Urinary bladder (tissue), 4 donors: ENCODE data around the gene ATP11B. TPM values are rescaled to one million over a fixed set of nuclear protein-coding genes. Genes with fewer than 3 reads are reported as not detected.
A peak's percentile ranks its signal among the peaks of the same experiment; 100 is the strongest.

Experiments used
- DNase-seq: peaks from one replicate; pipeline ENCODE4 v3.0.0-alpha.2; 2015; ENCODE audit errors: extremely low spot score
- H3K27ac ChIP-seq: one replicate; pipeline ENCODE4 v1.5.1; 2013; ENCODE audit warnings: low read depth, mild to moderate bottlenecking, moderate library complexity
- H3K36me3 ChIP-seq: one replicate; pipeline ENCODE4 v1.6.1; 2013; ENCODE audit warnings: mild to moderate bottlenecking, moderate library complexity; ENCODE audit not compliant: insufficient read depth
- H3K4me1 ChIP-seq: one replicate; pipeline ENCODE4 v1.6.1; 2013; ENCODE audit warnings: mild to moderate bottlenecking, moderate library complexity; ENCODE audit not compliant: insufficient read depth
- H3K4me3 ChIP-seq: one replicate; pipeline ENCODE4 v1.5.1; 2013; ENCODE audit warnings: low read depth, low read length
- WGBS: extraction: QIAGEN DNeasy Blood & Tissue Kit; methylation state at CpG from one replicate; pipeline ENCODE4 v1.1.7; 2013; 5-methylcytosine and 5-hydroxymethylcytosine counted together
- polyA plus RNA-seq: library from polyadenylated mRNA; stranded (reverse); fragments of 200-250 nt; gene quantifications from one replicate; pipeline ENCODE4 v1.2.3, GENCODE V29; 2013
- total RNA-seq: library from RNA; depleted of rRNA; stranded (reverse); fragments of >200 nt; gene quantifications from one replicate; pipeline ENCODE4 v1.2.3, GENCODE V29; 2014
- donor health status: healthy with polysubstance abuse.
- donor health status: healthy.

ATP11B gene
- total and polyA plus RNA-seq, 2 donors: 18.5 to 165 TPM

GRCh38 chr3:182914341-182914740 is 121.0 kb downstream of the ATP11B start:
- no peak for DNase-seq
- 79% methylated on average over 1 of the region's 1 CpG for WGBS
- H3K4me1 ChIP-seq: no peaks in the 10 kb centered on the region
- H3K36me3 ChIP-seq: peaks cover 5% of the 10 kb centered on the region
- no peak overlapping the region for H3K27ac ChIP-seq
- H3K4me3 ChIP-seq: no peak overlapping the region

GRCh38 chr3:182917134-182917533 is 123.8 kb downstream of the ATP11B start:
- WGBS: 83% methylated on average over 3 of the region's 3 CpGs

GRCh38 chr3:182919866-182920357 is 126.6 kb downstream of the ATP11B start:
- WGBS: 80% methylated on average over 5 of the region's 5 CpGs
- peaks cover 2% of the 10 kb centered on the region for H3K36me3 ChIP-seq
- DNase-seq: no peak
- H3K27ac ChIP-seq: no peak overlapping the region
- H3K4me3 ChIP-seq: no peak overlapping the region
- no peaks in the 10 kb centered on the region for H3K4me1 ChIP-seq

More at GRCh38 chr3:182917134-182917533, 123.8 kb downstream of the ATP11B start:
- Histone ChIP-seq H3K27ac (no peak overlapping the region), H3K4me1 (no peaks in the 10 kb centered on the region), H3K36me3 (peaks cover 5% of the 10 kb centered on the region), H3K4me3 (no peak overlapping the region)
- no peak for DNase-seq

GRCh38 chr3:182920515-182921084 is 127.3 kb downstream of the ATP11B start:
- WGBS: 59% methylated on average over 9 of the region's 9 CpGs
- no peak for DNase-seq
- Histone ChIP-seq H3K4me3 (no peak overlapping the region), H3K27ac (peak overlapping the region; percentile 23), H3K4me1 (no peaks in the 10 kb centered on the region), H3K36me3 (peaks cover 2% of the 10 kb centered on the region)

- 72% methylated on average over 4 of the region's 4 CpGs for WGBS
- Histone ChIP-seq H3K4me3 (no peak overlapping the region), H3K27ac (no peak overlapping the region), H3K36me3 (no peaks in the 10 kb centered on the region), H3K4me1 (no peaks in the 10 kb centered on the region)
- no peak for DNase-seq
These were observed 128.5 kb downstream of the ATP11B start for GRCh38 chr3:182921665-182922355.

- Histone ChIP-seq H3K36me3 (no peaks in the 10 kb centered on the region), H3K27ac (no peak overlapping the region), H3K4me3 (no peak overlapping the region), H3K4me1 (no peaks in the 10 kb centered on the region)
- WGBS: 61% methylated on average over 4 of the region's 4 CpGs
- no peak for DNase-seq
These were observed 132.1 kb downstream of the ATP11B start for GRCh38 chr3:182925330-182925943.

- 92% methylated on average over 3 of the region's 3 CpGs for WGBS
These were observed 132.6 kb downstream of the ATP11B start for GRCh38 chr3:182925944-182926337.

GRCh38 chr3:182935803-182936202 is 142.5 kb downstream of the ATP11B start:
- Histone ChIP-seq H3K36me3 (no peaks in the 10 kb centered on the region), H3K27ac (no peak overlapping the region), H3K4me1 (peaks cover 2% of the 10 kb centered on the region), H3K4me3 (no peak overlapping the region)
- DNase-seq: no peak
- WGBS: 38% methylated on average over 3 of the region's 3 CpGs

More at GRCh38 chr3:182925944-182926337, 132.6 kb downstream of the ATP11B start:
- Histone ChIP-seq H3K4me3 (no peak overlapping the region), H3K36me3 (no peaks in the 10 kb centered on the region), H3K4me1 (no peaks in the 10 kb centered on the region), H3K27ac (no peak overlapping the region)
- DNase-seq: no peak

GRCh38 chr3:182936239-182936917 is 143.1 kb downstream of the ATP11B start:
- DNase-seq: no peak
- 79% methylated on average over 4 of the region's 4 CpGs for WGBS
- no peaks in the 10 kb centered on the region for H3K36me3 ChIP-seq
- H3K27ac ChIP-seq: no peak overlapping the region
- peaks cover 2% of the 10 kb centered on the region for H3K4me1 ChIP-seq
- no peak overlapping the region for H3K4me3 ChIP-seq

- DNase-seq: no peak
- WGBS: 80% methylated on average over 1 of the region's 1 CpG
These were observed 143.6 kb downstream of the ATP11B start for GRCh38 chr3:182936918-182937285.

GRCh38 chr3:182937293-182938051 is 144.2 kb downstream of the ATP11B start:
- no peak overlapping the region for H3K4me3 ChIP-seq
- H3K27ac ChIP-seq: no peak overlapping the region
- WGBS: 61% methylated on average over 3 of the region's 3 CpGs
- DNase-seq: no peak
- peaks cover 2% of the 10 kb centered on the region for H3K4me1 ChIP-seq
- H3K36me3 ChIP-seq: no peaks in the 10 kb centered on the region

More at GRCh38 chr3:182936918-182937285, 143.6 kb downstream of the ATP11B start:
- peaks cover 2% of the 10 kb centered on the region for H3K4me1 ChIP-seq
- H3K4me3 ChIP-seq: no peak overlapping the region
- no peak overlapping the region for H3K27ac ChIP-seq
- no peaks in the 10 kb centered on the region for H3K36me3 ChIP-seq

GRCh38 chr3:182940266-182940808 is 147.0 kb downstream of the ATP11B start:
- Histone ChIP-seq H3K27ac (no peak overlapping the region), H3K4me1 (peaks cover 2% of the 10 kb centered on the region), H3K4me3 (no peak overlapping the region), H3K36me3 (no peaks in the 10 kb centered on the region)
- DNase-seq: no peak
- WGBS: 84% methylated on average over 4 of the region's 4 CpGs

GRCh38 chr3:182941719-182942118 is 148.4 kb downstream of the ATP11B start:
- Histone ChIP-seq H3K36me3 (peaks cover 2% of the 10 kb centered on the region), H3K4me1 (no peaks in the 10 kb centered on the region), H3K4me3 (no peak overlapping the region), H3K27ac (no peak overlapping the region)
- no peak for DNase-seq
- WGBS: 97% methylated on average over 3 of the region's 3 CpGs
